HG03135 (cell line): ENCODE data around the gene PGAM2.
"Not testable (repeated sequence)": the region's sequence is repeated elsewhere in the genome, so short reads cannot be mapped to it uniquely, and the experiment has no call there.

Experiments used
- ATAC-seq: cut with Tn5 transposase; IDR thresholded peaks from one replicate; pipeline ENCODE4 v1.9.1; 2021; ENCODE audit warnings: mild to moderate bottlenecking, moderate library complexity; ENCODE audit not compliant: unreplicated experiment

Gene PGAM2

GRCh38 chr7:44033971-44034844 is 31.2 kb downstream of the PGAM2 start:
- ATAC-seq, result not testable (repeated sequence)

- not testable (repeated sequence) for ATAC-seq
Observed at GRCh38 chr7:44032031-44032430, 33.3 kb downstream of the PGAM2 start.

- not testable (repeated sequence) for ATAC-seq
Observed at GRCh38 chr7:44031319-44031718, 34.0 kb downstream of the PGAM2 start.

GRCh38 chr7:44030029-44030428 is 35.3 kb downstream of the PGAM2 start:
- not testable (repeated sequence) for ATAC-seq

- ATAC-seq, result not testable (repeated sequence)
Observed at GRCh38 chr7:44029433-44029832, 35.9 kb downstream of the PGAM2 start.

- ATAC-seq, result not testable (repeated sequence)
Observed at GRCh38 chr7:44022796-44023467, 42.4 kb downstream of the PGAM2 start.

GRCh38 chr7:44022069-44022468 is 43.3 kb downstream of the PGAM2 start:
- ATAC-seq, result not testable (repeated sequence)

GRCh38 chr7:44019825-44020224 is 45.5 kb downstream of the PGAM2 start:
- not testable (repeated sequence) for ATAC-seq

DNA sequence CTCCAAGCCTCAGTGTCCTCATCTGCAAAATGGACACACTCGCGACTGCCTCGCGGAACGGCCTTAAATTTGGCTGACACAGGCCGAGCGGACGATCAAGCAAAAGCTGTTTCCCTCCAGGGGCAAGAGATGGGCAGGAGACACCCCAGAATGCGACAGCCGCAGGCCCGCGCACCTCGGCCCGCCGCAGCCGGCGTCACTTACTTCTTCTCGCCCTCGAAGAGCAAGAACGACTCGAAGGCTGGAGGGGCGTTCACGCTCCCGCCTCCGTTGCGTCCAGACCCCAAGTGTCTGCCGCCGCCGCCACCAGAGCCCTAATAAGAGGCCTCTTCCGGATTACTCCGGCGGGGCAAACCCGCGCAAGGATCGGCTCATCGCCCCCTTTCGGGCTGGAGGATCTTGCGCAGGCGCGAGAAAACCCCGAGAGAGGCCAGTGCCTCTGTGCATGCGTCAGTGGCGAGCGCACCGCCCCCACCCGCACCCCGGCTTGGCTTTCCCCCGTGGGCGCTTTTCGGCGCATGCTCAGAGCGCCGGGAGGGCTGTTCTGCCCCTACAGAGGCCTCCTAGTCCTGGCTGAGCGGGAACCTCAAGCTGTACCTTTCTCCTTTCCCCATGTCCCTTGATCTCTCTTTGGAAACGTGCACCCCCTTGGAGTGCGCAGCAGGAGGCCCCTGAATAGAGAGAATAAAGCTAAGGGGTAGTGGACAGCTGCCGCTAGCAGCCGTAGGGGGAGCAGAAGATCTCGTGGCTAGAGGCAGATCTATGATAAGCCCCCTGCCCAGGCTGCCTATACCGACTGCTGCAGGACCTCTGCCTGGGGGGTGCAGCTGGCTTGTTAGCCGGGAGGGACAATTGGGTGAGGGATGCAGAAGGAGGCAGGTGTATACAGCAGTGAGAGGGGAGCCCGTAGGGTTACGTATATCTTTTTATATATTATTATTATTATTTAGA is 46.2 kb downstream of the PGAM2 start:
- peak; percentile 89 for ATAC-seq

- ATAC-seq, result not testable (repeated sequence)
Observed at GRCh38 chr7:44015090-44015489, 50.3 kb downstream of the PGAM2 start.
